Activated CD4-positive, alpha-beta T cell treated with anti-CD3 and anti-CD28 coated beads, Interleukin-2, amount 10 ng/mL, durations not matched to agents 7 days and 5 days (primary cell): ENCODE measurements around the gene PWWP2B. TPM values are rescaled to one million over a fixed set of nuclear protein-coding genes. Genes with fewer than 3 reads are reported as not detected.

ENCODE experiments used
- CTCF ChIA-PET: fragments of 350-600 bp; sonication (Branson Sonifier 250); formaldehyde crosslinking; loops from one replicate; lab custom pipeline; 2021; ENCODE audit warnings: antibody characterized with exemption; lab: Charles Lee
- POLR2A ChIA-PET: fragments of 350-600 bp; sonication (Branson Sonifier 250); formaldehyde crosslinking; loops from one replicate; lab custom pipeline; 2021; ENCODE audit warnings: antibody characterized with exemption; lab: Charles Lee
- DNase-seq: peaks from one replicate; pipeline ENCODE4 v3.0.0-alpha.2; 2020
- H3K27ac Mint-ChIP-seq: one replicate; pipeline ENCODE4 v1.8.0; 2021; ENCODE audit warnings: mild to moderate bottlenecking, moderate library complexity, mixed read lengths
- H3K27me3 Mint-ChIP-seq: one replicate; pipeline ENCODE4 v1.8.0; 2021; ENCODE audit warnings: mixed read lengths
- H3K36me3 Mint-ChIP-seq: one replicate; pipeline ENCODE4 v1.8.0; 2021; ENCODE audit warnings: low read depth, mixed read lengths
- H3K4me1 Mint-ChIP-seq: one replicate; pipeline ENCODE4 v1.8.0; 2021; ENCODE audit warnings: mixed read lengths
- H3K4me3 Mint-ChIP-seq: one replicate; pipeline ENCODE4 v1.8.0; 2021; ENCODE audit warnings: mild to moderate bottlenecking, moderate library complexity, mixed read lengths
- H3K9me3 Mint-ChIP-seq: one replicate; pipeline ENCODE4 v1.8.0; 2021; ENCODE audit warnings: mixed read lengths
- total RNA-seq, 2 experiments: library from RNA; stranded (reverse); gene quantifications; one replicate each; pipeline ENCODE4 v1.2.3, GENCODE V29; 2021

PWWP2B gene
- total RNA-seq, 2 experiments from 2014 or later = 8.1 to 9.3 TPM

DNA sequence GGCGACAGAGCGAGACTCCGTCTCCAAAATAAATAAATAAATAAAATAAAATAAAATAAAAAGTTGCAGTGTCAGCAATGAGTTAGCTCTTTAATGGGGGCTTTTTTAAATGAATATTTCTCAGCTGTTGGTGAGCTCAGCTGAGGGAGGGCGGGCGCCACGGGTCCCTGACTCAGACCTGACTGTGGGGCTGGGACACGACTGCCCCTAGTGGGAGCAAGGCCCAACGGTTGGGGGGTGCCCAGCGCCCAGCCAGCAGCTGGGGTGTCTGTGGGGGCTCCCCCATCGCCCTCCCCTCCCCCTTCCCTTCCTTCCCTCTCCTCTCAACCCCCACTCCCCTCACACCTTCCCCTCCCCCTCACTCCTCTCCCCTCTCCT, 46.6 kb downstream of the PWWP2B start:
- no peaks in the 10 kb centered on the region for H3K27me3 Mint-ChIP-seq
- peak overlapping the region; percentile 19 for H3K27ac Mint-ChIP-seq
- peaks cover 38% of the 10 kb centered on the region for H3K4me1 Mint-ChIP-seq
- H3K36me3 Mint-ChIP-seq = no peaks in the 10 kb centered on the region
- peak; percentile 60 for DNase-seq
- POLR2A ChIA-PET = no interaction called here
- peaks cover 5% of the 10 kb centered on the region for H3K9me3 Mint-ChIP-seq
- CTCF ChIA-PET = interaction anchor here (0.7 to 1.2 kb wide), 7 partner anchors 9 to 60 kb away, joined by 3 to 4 read pairs (median 3); no protein-coding TSS in a partner anchor
- no peak overlapping the region for H3K4me3 Mint-ChIP-seq

DNA sequence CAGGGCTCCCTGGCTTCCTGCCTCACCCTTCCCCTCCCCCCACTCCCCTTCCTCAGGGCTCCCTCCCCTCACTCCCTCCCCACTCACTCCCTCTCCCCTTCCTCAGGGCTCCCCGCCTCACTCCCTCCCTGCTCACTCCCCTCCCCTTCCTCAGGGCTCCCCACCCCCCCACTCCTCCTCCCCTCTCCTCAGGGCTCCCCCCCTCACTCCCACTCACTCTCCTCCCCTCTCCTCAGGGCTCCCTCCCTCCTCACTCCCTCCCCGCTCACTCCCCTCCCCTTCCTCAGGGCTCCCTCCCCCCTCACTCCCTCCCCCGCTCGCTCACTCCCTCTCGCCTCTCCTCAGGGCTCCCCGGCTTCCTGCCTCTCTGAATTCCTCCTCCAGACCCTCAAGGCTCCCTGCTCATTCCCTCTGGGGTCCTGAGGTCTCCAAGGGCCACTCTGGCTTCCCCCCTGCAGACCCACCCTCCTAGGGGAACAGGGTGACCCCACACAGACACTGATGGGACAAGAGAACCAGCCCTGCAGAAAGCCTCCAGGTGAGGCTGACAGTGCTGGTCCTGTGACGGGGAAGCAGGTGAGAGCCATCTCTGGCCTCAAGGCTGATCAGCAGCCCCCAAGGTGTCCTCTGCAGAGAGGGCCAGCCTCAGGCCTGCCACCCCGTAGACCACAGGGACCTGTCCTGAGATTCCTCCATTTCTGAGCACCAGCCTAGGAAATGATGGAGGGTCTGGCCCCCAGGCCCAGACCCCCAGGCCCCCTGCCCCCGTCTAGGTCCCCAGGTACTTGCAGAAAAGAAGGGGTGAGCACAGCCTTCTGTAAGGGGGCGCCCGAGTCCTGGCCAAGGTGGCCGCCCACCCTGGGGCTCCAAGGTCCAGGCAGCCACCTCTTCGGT, 47.2 kb downstream of the PWWP2B start:
- POLR2A ChIA-PET = no interaction called here
- peak; percentile 50 for DNase-seq

DNA sequence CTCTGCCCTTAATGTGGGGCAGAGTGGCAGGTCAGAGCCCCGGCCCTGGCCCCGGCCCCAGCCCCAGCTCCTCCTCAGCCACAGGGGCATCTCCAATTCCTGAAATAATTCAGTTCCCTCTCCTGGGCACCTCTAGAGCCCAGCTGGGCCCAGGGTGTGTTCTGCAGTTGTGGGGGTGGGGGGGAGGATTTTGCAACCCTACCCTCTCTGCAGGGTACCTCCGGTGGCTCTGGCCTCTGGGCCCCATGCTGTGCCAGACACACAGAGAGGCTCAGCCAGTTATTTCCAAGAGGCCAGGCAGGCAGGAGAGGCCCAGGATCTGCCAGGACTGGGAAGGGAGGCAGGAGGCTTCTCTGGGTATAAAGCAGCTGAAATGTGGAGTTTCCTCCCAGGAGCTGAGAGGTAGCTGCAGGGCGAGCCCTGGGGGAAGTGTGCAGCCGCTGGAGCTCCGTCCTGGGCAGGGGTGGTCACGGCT, 47.9 kb downstream of the PWWP2B start:
- DNase-seq = no peak
- H3K27ac Mint-ChIP-seq = peak overlapping the region; percentile 74
- no peaks in the 10 kb centered on the region for H3K36me3 Mint-ChIP-seq
- ChIA-PET CTCF (interaction anchor here (1.1 kb wide), 1 partner anchor 14 kb away, joined by 4 read pairs; no protein-coding TSS in a partner anchor), POLR2A (no interaction called here)
- peaks cover 40% of the 10 kb centered on the region for H3K4me1 Mint-ChIP-seq
- H3K27me3 Mint-ChIP-seq = no peaks in the 10 kb centered on the region
- H3K9me3 Mint-ChIP-seq = peaks cover 5% of the 10 kb centered on the region
- H3K4me3 Mint-ChIP-seq = no peak overlapping the region

More for the DNA sequence above, 47.2 kb downstream of the PWWP2B start:
- Mint-ChIP-seq H3K36me3 (no peaks in the 10 kb centered on the region), H3K9me3 (peaks cover 5% of the 10 kb centered on the region), H3K27me3 (no peaks in the 10 kb centered on the region), H3K4me1 (peaks cover 38% of the 10 kb centered on the region), H3K27ac (peak overlapping the region; percentile 85), H3K4me3 (peak overlapping the region; percentile 30)
- CTCF ChIA-PET = interaction anchor here (1.0 to 1.2 kb wide), 5 partner anchors 8 to 60 kb away, joined by 3 to 4 read pairs (median 3); no protein-coding TSS in a partner anchor

DNA sequence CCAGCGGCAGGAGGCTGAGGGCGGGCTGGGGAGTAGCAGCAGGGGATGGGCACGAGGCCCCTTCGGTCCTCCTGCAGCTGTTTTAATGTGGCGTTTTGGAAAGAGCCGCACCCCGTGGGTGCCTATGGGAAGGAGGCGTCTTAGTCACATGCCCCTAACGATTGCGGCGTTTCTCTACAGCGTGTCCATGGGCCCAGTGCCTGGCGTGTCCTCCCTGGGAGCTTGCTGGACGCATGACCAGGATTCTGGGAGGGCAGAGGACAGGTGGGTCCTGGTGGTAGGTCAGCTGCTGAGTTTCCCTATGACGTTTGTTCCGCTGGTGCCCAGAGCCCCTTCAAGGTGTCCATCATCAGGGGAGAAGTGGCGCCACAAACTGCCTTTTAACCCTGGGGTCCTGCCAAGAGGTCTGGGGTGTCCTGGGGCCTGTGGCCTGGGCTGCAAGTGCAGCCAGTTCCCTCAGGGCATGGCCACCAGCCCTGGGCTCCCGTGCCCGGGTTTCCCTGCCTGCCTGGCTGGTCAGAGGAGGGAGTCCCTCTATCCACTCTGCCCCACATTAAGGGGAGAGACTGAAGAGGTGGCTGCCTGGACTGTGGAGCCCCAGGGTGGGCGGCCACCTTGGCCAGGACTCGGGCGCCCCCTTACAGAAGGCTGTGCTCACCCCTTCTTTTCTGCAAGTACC, 48.7 kb downstream of the PWWP2B start:
- peak overlapping the region; percentile 99 for H3K27ac Mint-ChIP-seq
- no peak for DNase-seq
- no peaks in the 10 kb centered on the region for H3K27me3 Mint-ChIP-seq
- H3K4me3 Mint-ChIP-seq = no peak overlapping the region
- POLR2A ChIA-PET = no interaction called here
- peaks cover 5% of the 10 kb centered on the region for H3K9me3 Mint-ChIP-seq
- no peaks in the 10 kb centered on the region for H3K36me3 Mint-ChIP-seq
- peaks cover 40% of the 10 kb centered on the region for H3K4me1 Mint-ChIP-seq
- CTCF ChIA-PET = interaction anchor here (1.0 to 1.8 kb wide), 5 partner anchors 8 to 58 kb away, joined by 3 to 6 read pairs (median 4); no protein-coding TSS in a partner anchor

DNA sequence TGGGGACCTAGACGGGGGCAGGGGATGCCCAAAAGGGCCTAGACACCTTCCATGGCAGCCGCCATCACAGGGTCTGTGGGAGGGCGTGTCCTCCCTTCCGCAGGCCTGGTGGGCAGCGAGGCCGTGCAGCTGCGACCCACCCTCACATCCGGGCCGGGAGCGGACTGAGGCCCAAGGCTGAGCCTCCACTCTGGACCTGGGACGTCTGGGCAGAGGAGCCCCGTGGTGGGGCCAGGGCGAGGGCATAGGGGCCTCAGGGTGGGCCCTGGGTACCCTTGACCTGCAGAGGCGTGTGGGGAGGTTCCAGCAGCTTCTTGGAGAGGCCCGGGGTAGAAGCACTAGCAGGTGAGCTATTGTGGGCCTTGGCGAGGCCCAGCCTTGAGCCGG, 49.2 kb downstream of the PWWP2B start:
- DNase-seq = no peak
- Mint-ChIP-seq H3K9me3 (peaks cover 5% of the 10 kb centered on the region), H3K4me1 (peaks cover 41% of the 10 kb centered on the region), H3K4me3 (peak overlapping the region; percentile 73), H3K27ac (peak overlapping the region; percentile 99), H3K36me3 (no peaks in the 10 kb centered on the region), H3K27me3 (no peaks in the 10 kb centered on the region)
- CTCF ChIA-PET = interaction anchor here (1.0 to 1.8 kb wide), 7 partner anchors 8 to 212 kb away, joined by 3 to 7 read pairs (median 4); partner anchors contain the start of gene PWWP2B
- POLR2A ChIA-PET = interaction anchor here (1.3 kb wide), 1 partner anchor 25 kb away, joined by 4 read pairs; no protein-coding TSS in a partner anchor

DNA sequence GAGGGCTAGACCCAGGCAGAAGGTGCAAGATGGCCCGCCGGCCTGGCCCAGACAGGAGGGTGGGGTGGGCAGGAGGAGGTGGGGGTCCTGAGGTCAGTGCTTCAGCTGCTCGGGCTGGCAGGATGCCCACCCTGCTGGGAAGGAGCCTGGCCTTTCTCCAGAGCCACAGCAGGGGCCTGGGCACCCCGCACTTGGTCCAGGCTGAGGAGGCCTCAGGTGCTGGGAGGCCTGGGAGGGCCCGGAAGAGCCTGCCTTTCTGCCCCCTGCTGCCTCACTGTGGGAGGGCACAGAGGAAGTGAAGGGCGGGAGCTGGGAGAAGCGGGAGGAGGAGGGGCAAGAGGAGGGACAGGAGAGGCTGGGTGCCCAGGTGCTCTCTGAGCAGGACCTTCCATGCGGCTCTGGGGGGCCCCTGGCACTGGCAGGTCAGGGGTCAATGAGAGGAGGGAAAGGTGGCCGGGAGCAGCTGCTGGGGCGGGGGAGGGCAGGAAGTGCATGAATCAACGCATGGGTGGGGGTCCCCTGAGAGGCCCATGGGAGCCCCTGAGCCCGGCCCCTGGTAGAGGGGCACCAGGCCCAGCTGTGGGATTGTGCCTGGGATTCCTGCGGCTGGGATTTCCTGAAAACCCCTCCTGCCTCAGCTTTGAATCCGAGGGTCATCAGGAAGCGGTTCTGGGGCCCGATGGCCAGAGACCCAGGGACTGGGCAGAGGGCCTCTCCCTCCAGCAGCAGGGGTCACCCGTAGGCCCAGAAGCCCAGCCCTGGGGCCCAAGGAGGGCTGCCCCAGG, 49.9 kb downstream of the PWWP2B start:
- Mint-ChIP-seq H3K4me1 (peaks cover 46% of the 10 kb centered on the region), H3K9me3 (peaks cover 4% of the 10 kb centered on the region), H3K27me3 (no peaks in the 10 kb centered on the region), H3K36me3 (no peaks in the 10 kb centered on the region), H3K27ac (peak overlapping the region; percentile 99), H3K4me3 (peak overlapping the region; percentile 73)
- DNase-seq = peak; percentile 82
- ChIA-PET POLR2A (interaction anchor here (0.6 to 1.3 kb wide), 2 partner anchors 26 to 257 kb away, joined by 3 to 4 read pairs; no protein-coding TSS in a partner anchor), CTCF (interaction anchor here (0.8 to 1.8 kb wide), 14 partner anchors 9 to 218 kb away, joined by 3 to 7 read pairs (median 4); partner anchors contain the start of gene PWWP2B)

DNA sequence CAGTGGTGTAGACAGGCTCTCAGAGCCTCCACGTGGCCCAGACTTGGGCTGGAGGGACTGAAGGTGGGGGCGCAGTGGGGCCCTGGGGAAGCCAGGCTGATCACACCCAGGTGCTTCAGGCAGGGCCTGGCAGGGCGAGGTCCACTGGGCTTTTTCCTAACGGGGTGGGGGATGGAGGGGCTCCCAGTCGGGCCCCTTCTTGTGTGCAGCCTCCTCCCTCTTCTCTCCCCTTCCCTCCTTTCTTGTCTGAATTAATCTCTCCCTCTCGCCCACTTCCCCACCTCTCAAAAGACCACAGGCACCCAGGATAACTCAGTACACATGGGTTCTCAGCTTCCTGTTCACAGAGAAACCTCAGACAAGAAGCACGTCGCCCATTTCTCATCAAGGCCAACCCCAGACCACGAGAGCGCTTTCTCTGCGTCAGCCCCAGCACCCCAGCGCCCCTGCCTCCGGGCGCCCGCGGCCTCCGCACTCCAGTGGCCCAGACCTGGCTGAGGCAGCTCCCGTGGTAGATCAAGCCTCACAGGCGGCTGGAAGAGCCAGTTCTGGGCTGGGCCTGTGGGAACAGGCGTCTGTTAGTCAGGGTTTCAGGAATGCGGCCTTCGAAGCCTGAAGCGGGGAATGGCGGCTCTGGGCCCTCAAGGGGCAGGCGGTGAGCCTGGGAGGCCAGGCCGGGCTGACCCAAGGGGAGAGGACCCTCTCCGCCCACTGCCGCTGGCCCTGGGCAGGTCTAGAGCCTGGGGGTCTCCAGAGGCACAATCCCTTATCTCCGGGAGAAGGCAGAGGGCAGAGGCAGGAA, 50.6 kb downstream of the PWWP2B start:
- POLR2A ChIA-PET = interaction anchor here (0.6 to 1.3 kb wide), 2 partner anchors 27 to 258 kb away, joined by 3 to 4 read pairs; no protein-coding TSS in a partner anchor

DNA sequence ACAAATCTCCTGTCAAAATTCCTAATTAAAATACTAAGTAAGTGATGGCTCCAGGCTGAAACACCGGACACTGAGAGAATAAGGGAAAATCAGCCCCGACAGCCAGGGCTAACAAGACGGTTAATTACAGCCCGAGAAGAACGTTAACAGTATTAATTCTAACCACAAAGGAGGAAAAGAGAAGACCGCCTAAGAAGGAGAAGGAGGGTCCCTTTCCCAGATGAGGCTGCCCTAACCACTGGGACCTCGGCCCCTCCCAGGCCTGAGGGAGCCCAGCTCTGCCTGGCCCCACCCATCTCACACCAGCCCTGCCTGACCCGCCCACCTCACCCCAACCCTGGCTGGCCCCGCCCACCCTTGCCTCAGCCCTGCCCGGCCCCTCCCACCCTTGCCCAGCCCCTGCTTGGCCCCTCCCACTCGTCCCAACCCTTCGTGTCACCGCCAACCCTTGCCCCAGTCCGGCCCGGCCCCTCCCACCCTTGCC, 51.3 kb downstream of the PWWP2B start:
- Mint-ChIP-seq H3K4me1 (peaks cover 52% of the 10 kb centered on the region), H3K27ac (peak overlapping the region; percentile 99), H3K36me3 (no peaks in the 10 kb centered on the region), H3K9me3 (no peaks in the 10 kb centered on the region), H3K4me3 (no peak overlapping the region), H3K27me3 (no peaks in the 10 kb centered on the region)
- POLR2A ChIA-PET = no interaction called here
- peak; percentile 61 for DNase-seq
- CTCF ChIA-PET = interaction anchor here (1.2 to 1.8 kb wide), 5 partner anchors 55 to 219 kb away, joined by 3 to 6 read pairs (median 4); no protein-coding TSS in a partner anchor

More for the DNA sequence above, 50.6 kb downstream of the PWWP2B start:
- CTCF ChIA-PET = interaction anchor here (0.8 to 1.8 kb wide), 12 partner anchors 14 to 219 kb away, joined by 3 to 7 read pairs (median 4); partner anchors contain the start of gene PWWP2B
- no peaks in the 10 kb centered on the region for H3K27me3 Mint-ChIP-seq
- H3K4me1 Mint-ChIP-seq = peaks cover 48% of the 10 kb centered on the region
- H3K36me3 Mint-ChIP-seq = no peaks in the 10 kb centered on the region
- DNase-seq = peak; percentile 83
- no peaks in the 10 kb centered on the region for H3K9me3 Mint-ChIP-seq
- H3K4me3 Mint-ChIP-seq = peak overlapping the region; percentile 73
- peak overlapping the region; percentile 99 for H3K27ac Mint-ChIP-seq

DNA sequence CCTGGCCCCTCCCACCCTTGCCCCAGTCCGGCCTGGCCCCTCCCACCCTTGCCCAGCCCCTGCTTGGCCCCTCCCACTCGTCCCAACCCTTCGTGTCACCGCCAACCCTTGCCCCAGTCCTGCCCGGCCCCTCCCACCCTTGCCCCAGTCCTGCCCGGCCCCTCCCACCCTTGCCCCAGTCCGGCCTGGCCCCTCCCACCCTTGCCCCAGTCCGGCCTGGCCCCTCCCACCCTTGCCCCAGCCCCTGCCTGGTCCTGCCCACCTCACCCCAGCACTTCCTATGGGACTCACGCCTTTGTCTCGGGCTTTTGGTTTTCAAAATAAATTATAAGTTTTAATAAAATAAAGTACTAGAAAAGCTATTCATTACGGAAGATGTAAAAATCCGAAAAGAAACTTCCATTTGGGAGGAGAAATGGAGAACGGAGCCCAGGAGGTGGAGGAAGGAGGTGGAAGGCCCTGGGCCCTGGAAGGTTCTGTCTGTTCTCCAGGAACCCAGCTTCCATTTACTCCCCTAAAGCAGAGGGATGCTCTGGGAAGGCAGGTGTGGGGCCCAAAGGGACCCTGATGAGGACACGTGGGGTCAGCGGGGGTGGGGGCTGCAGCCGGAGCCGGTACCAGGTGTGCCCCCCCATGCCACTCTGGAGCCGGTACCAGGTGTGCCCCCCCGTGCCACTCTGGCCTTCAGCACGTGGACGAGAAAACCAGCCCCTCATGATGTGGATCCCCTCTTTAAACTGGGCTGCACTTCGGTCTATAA, 52.2 kb downstream of the PWWP2B start:
- Mint-ChIP-seq H3K9me3 (no peaks in the 10 kb centered on the region), H3K4me1 (peaks cover 49% of the 10 kb centered on the region), H3K27me3 (no peaks in the 10 kb centered on the region), H3K36me3 (no peaks in the 10 kb centered on the region), H3K27ac (peak overlapping the region; percentile 62), H3K4me3 (no peak overlapping the region)
- POLR2A ChIA-PET = no interaction called here
- no peak for DNase-seq
- CTCF ChIA-PET = no interaction called here

DNA sequence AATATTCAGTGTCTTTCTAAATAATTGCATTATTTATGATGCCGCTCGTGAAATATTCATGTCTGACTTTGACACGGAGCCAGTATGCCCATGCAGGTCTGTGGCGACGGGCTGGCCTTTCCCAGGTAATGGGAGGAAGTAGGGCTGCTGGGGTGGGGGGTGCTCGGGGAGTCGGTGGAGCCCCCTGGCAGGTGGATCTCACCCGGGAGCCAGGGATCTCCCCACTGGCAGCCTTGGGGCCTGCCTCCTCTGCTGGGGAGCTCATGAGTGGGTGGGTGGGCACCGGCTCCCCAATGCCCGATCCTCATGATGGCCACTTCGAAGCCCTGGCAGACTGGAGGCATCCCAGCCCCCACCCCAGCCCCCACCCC, 52.8 kb downstream of the PWWP2B start:
- no peaks in the 10 kb centered on the region for H3K36me3 Mint-ChIP-seq
- H3K4me3 Mint-ChIP-seq = no peak overlapping the region
- no peaks in the 10 kb centered on the region for H3K27me3 Mint-ChIP-seq
- ChIA-PET POLR2A (no interaction called here), CTCF (no interaction called here)
- H3K4me1 Mint-ChIP-seq = peaks cover 46% of the 10 kb centered on the region
- H3K9me3 Mint-ChIP-seq = no peaks in the 10 kb centered on the region
- DNase-seq = no peak
- H3K27ac Mint-ChIP-seq = peak overlapping the region; percentile 62

DNA sequence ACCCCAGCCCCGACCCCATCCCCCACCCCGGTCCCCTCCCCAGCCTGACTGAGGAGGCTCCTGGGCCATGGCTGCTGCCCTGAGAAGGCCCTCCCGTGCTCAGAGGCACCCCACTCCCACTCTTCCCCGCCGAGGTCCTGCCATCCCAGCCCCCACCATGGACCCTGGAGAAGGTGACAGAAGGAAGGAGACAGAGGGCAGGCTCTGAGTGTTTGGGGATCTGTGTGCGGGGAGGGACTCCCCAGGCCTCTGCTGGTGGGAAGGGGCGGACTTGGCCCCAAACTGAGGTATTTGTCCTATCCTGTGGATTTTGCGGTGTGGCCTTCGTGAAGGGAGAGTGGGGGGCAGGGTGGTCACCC, 53.4 kb downstream of the PWWP2B start:
- no peak for DNase-seq
- Mint-ChIP-seq H3K27me3 (no peaks in the 10 kb centered on the region), H3K36me3 (no peaks in the 10 kb centered on the region), H3K9me3 (no peaks in the 10 kb centered on the region), H3K4me3 (no peak overlapping the region), H3K27ac (peak overlapping the region; percentile 19), H3K4me1 (peaks cover 41% of the 10 kb centered on the region)
- CTCF ChIA-PET = no interaction called here
- POLR2A ChIA-PET = no interaction called here
